Hematopoietic multipotent progenitor cell treated with erythropoietin and hydrocortisone succinate and interleukin-3 and kit ligand, for 6 days (in vitro differentiated cells): Measurements from ENCODE around the gene PASD1.

Source experiments
- DNase-seq: peaks from one replicate; pipeline ENCODE4 v3.0.0-alpha.2; 2015

Gene PASD1

DNA sequence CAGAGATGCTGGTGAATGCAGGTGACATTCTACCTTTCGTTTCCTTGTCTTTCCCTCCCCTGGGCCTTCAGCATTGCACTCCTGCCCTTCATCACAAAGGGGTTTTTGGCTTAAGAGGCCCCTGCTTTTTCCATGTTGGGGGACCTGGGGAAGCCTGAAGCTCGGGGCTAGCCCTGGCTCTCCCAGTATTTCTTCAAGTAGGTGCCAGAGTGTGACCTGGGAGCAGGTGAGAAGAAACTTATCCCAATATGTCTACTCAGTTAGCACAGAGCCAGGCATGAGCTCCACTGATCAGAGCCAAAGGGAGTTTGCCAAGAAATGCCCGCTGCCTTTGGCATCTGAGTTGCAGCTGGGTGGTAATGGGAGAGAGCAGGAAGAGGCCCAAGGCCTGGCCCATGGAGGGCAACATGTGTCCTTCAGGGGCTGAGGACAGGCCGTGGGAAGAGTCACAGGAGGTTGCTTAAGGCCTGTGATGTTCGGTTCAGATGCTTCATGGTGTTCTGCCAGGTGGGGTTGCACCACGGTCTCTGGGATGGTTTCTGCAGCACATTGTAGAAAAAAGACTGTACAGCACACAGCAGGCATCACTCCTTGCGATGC is 139.4 kb downstream of the PASD1 start:
- no peak for DNase-seq

- DNase-seq = no peak
These were observed 140.0 kb downstream of the PASD1 start for GRCh38 chrX:151703487-151703886.

- no peak for DNase-seq
These were observed 140.7 kb downstream of the PASD1 start for GRCh38 chrX:151704041-151704663.

DNA sequence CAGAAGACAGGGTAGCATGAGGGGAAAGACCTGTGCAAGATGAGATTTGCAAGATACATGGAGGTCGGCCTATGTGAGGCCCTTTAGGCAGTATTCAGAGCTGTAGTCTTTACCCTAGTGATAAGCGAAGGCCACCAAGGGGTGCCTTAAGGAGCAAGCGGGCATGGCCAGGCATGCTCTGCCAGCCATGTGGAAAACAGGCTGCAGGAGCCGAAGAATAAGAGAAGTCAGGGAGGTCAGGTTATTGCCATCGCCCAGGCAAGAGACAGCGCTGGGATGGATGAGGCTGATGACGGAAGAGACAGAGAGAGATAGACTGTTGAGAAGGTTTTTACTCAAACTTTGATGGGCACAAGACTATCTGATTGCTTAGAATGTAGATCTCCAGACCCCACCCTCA is 145.3 kb downstream of the PASD1 start:
- no peak for DNase-seq

GRCh38 chrX:151710457-151710856 is 147.0 kb downstream of the PASD1 start:
- DNase-seq = no peak

- DNase-seq = no peak
These were observed 147.7 kb downstream of the PASD1 start for GRCh38 chrX:151711154-151711553.

GRCh38 chrX:151711787-151712186 is 148.3 kb downstream of the PASD1 start:
- no peak for DNase-seq

GRCh38 chrX:151712253-151712652 is 148.8 kb downstream of the PASD1 start:
- no peak for DNase-seq

DNA sequence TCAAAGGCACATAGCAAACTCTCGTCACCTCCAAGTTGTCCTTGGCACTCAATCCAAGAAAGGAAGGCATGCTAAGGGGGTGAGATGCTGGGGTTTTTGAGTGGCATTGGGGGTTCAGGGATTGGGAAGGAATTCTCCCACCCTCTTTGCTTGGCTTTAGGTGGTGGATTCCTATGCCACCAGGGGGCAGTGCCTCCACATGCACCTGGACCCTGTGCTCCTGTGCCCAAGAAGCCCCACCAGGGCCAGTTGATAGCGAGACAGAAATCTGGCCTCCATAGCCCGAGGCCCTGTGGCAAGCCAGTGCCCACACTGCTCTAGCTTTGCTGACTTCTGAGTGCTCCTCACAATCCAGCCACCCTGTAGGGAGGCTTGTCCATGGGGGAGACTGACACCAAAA is 150.4 kb downstream of the PASD1 start:
- peak; percentile 30 for DNase-seq

DNA sequence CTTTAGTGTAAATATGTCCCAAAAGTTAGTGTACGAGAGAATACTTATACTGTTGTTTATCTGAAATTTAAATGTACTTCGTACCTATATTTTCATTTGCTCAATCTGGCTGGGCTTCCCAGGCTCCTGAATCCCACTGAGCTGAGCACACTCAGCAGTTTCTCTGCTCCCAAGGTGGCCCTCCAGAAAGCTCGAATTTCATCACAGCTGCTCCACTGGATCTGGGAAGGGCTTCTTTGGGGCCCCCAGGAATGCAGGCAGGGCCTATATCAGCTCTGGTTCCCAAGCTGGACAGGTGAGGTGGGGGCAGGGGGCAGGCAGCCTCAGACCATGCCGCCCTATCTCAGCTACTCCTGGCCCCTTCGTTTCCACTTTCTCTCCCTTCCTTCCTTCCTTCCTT is 150.9 kb downstream of the PASD1 start:
- DNase-seq = no peak

- DNase-seq = no peak
These were observed 152.3 kb downstream of the PASD1 start, which contains the start of gene FATE1 for GRCh38 chrX:151715752-151716151. Gene FATE1 (plus strand): TSS chrX:151716035. CDS start chrX:151716120, 85 bp downstream.

DNA sequence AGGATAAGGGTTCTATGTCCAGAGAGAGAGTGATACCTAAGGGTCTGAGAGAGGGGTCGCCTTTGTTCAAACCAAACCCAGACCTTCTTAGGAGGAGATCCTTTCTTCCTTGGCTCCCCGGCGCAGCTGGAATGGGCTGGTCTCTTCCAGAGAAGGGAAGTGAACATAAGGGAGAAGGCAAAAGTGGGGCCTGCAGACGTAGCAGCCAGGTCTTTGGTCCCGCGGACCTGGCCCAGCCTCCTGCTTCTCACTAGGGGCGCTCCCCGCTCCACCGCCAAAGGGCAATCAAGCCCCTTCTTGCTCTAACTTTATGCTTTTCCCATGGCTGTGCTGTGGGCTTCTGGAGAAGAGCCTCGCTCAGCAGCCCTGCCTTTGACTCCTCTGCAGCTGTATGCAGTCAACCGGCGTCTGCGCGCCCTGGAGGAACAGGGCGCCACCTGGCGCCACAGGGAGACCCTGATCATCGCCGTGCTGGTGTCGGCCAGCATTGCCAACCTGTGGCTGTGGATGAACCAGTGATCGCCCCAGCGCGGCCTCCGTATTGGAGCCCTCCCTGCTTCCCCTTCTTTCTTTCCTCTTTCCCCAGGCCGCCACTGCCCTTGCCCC is 158.9 kb downstream of the PASD1 start:
- peak; percentile 13 for DNase-seq

- no peak for DNase-seq
These were observed 159.8 kb downstream of the PASD1 start for GRCh38 chrX:151723156-151723760.

- no peak for DNase-seq
These were observed 161.3 kb downstream of the PASD1 start for GRCh38 chrX:151724563-151725337.

- no peak for DNase-seq
These were observed 161.8 kb downstream of the PASD1 start for GRCh38 chrX:151725338-151725614.
